Endodermal cell (in vitro differentiated cells): ENCODE data around the gene CLCNKA. TPM values are rescaled to one million over a fixed set of nuclear protein-coding genes. Genes with fewer than 3 reads are reported as not detected.

Source experiments
- DNase-seq: peaks from one replicate; pipeline ENCODE4 v3.0.0-alpha.2; 2017
- H3K27ac ChIP-seq: 2 replicates; pipeline ENCODE4 v1.5.1; 2013; ENCODE audit warnings: mild to moderate bottlenecking, low read depth, low read length, moderate library complexity
- H3K27me3 ChIP-seq: 2 replicates; pipeline ENCODE4 v1.6.1; 2013; ENCODE audit warnings: mild to moderate bottlenecking, low read length, moderate library complexity; ENCODE audit not compliant: insufficient read depth, control insufficient read depth, poor library complexity, severe bottlenecking
- H3K36me3 ChIP-seq: 2 replicates; pipeline ENCODE4 v1.7.0; 2013; ENCODE audit warnings: mild to moderate bottlenecking, low read length, moderate library complexity; ENCODE audit not compliant: control insufficient read depth, insufficient read depth
- H3K4me1 ChIP-seq: one replicate; pipeline ENCODE4 v1.7.0; 2013; ENCODE audit warnings: low read length; ENCODE audit not compliant: control insufficient read depth, insufficient read depth
- H3K4me3 ChIP-seq: 2 replicates; pipeline ENCODE4 v1.5.1; 2013; ENCODE audit warnings: mild to moderate bottlenecking, low read length, moderate library complexity
- H3K9ac ChIP-seq: 2 replicates; pipeline ENCODE4 v1.6.1; 2013; ENCODE audit warnings: mild to moderate bottlenecking, low read length, moderate library complexity; ENCODE audit not compliant: poor library complexity, severe bottlenecking; ENCODE audit errors: extremely low read depth
- H3K9me3 ChIP-seq: 2 replicates; pipeline ENCODE4 v1.6.1; 2013; ENCODE audit warnings: mild to moderate bottlenecking, low read length, moderate library complexity; ENCODE audit not compliant: control insufficient read depth
- H3K27ac Mint-ChIP-seq: 2 replicates; pipeline ENCODE4 v1.8.0; 2020; ENCODE audit warnings: mixed read lengths
- H3K27me3 Mint-ChIP-seq: 2 replicates; pipeline ENCODE4 v1.8.0; 2021; ENCODE audit warnings: mild to moderate bottlenecking, mixed read lengths; ENCODE audit not compliant: insufficient read depth
- H3K36me3 Mint-ChIP-seq: 2 replicates; pipeline ENCODE4 v1.8.0; 2020; ENCODE audit warnings: low read depth, mixed read lengths
- H3K4me1 Mint-ChIP-seq: 2 replicates; pipeline ENCODE4 v1.8.0; 2020; ENCODE audit warnings: mixed read lengths
- H3K4me3 Mint-ChIP-seq: 2 replicates; pipeline ENCODE4 v1.8.0; 2020; ENCODE audit warnings: mild to moderate bottlenecking, moderate library complexity, mixed read lengths
- H3K9me3 Mint-ChIP-seq: 2 replicates; pipeline ENCODE4 v1.8.0; 2020; ENCODE audit warnings: mild to moderate bottlenecking, mixed read lengths
- WGBS, 2 experiments: methylation state at CpG; one replicate each; pipeline versions ENCODE4 v1.1.5 to v1.1.7; 2013; ENCODE audit warnings: missing lambda C conversion rate in 2 of 2, mixed read lengths in 1 of 2; ENCODE audit not compliant: insufficient coverage in 1 of 2, insufficient read length in 1 of 2; 5-methylcytosine and 5-hydroxymethylcytosine counted together
- total RNA-seq, 2 donors: library from RNA; stranded (reverse); fragmentation: NEBNext Ultra II Directional in 1 of 2; extraction: Animal tissue kit (Norgen Biotek cat#: 25700) in 1 of 2; gene quantifications; 2 replicates in 1 of 2; 3 replicates in 1 of 2; pipeline ENCODE4 v1.2.1, GENCODE V29; 2021
- TF ChIP-seq, protein P1 (sequence below): fragments of 200-600 bp; sonication (generic); conservative IDR thresholded peaks from 2 replicates; pipeline ENCODE4 v1.5.0; 2021; ENCODE audit warnings: antibody characterized with exemption, mild to moderate bottlenecking

Gene CLCNKA
- total RNA-seq, 2 donors from 2014 or later = 3.2 to 3.5 TPM

DNA sequence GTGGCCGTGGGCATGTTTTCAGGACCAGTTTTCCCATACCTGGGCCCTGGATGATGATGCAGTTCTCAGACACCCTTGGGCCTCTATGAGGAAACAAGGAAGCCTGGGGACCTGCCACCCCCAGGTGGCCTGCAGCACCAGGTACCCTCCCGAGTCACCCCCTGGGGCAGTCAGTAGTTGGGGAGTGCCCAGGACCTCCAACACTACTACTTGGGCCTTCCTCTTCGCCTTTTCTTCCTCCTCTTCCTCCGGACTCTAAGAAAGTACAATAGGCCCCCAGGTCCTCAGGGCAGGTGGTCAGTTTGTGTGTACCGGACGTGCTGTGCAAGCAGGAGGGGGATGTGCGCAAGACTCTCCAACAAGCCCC lies 29.7 kb upstream of the CLCNKA start:
- WGBS, 2 experiments = 92% methylated on average over 6 to 7 of the region's 7 CpGs
- Mint-ChIP-seq H3K9me3 (no peaks in the 10 kb centered on the region), H3K4me3 (no peak overlapping the region), H3K27me3 (peaks cover 2% of the 10 kb centered on the region), H3K27ac (no peak overlapping the region), H3K36me3 (no peaks in the 10 kb centered on the region), H3K4me1 (no peaks in the 10 kb centered on the region)
- H3K36me3 ChIP-seq = no peaks in the 10 kb centered on the region
- H3K9ac ChIP-seq = no peak overlapping the region
- H3K27ac ChIP-seq = no peak overlapping the region
- H3K27me3 ChIP-seq = no peaks in the 10 kb centered on the region
- H3K9me3 ChIP-seq = no peaks in the 10 kb centered on the region
- no peaks in the 10 kb centered on the region for H3K4me1 ChIP-seq
- TF ChIP-seq, protein P1, sequence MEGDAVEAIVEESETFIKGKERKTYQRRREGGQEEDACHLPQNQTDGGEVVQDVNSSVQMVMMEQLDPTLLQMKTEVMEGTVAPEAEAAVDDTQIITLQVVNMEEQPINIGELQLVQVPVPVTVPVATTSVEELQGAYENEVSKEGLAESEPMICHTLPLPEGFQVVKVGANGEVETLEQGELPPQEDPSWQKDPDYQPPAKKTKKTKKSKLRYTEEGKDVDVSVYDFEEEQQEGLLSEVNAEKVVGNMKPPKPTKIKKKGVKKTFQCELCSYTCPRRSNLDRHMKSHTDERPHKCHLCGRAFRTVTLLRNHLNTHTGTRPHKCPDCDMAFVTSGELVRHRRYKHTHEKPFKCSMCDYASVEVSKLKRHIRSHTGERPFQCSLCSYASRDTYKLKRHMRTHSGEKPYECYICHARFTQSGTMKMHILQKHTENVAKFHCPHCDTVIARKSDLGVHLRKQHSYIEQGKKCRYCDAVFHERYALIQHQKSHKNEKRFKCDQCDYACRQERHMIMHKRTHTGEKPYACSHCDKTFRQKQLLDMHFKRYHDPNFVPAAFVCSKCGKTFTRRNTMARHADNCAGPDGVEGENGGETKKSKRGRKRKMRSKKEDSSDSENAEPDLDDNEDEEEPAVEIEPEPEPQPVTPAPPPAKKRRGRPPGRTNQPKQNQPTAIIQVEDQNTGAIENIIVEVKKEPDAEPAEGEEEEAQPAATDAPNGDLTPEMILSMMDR = no peak
- DNase-seq = peak; percentile 36
- H3K4me3 ChIP-seq = no peak overlapping the region

DNA sequence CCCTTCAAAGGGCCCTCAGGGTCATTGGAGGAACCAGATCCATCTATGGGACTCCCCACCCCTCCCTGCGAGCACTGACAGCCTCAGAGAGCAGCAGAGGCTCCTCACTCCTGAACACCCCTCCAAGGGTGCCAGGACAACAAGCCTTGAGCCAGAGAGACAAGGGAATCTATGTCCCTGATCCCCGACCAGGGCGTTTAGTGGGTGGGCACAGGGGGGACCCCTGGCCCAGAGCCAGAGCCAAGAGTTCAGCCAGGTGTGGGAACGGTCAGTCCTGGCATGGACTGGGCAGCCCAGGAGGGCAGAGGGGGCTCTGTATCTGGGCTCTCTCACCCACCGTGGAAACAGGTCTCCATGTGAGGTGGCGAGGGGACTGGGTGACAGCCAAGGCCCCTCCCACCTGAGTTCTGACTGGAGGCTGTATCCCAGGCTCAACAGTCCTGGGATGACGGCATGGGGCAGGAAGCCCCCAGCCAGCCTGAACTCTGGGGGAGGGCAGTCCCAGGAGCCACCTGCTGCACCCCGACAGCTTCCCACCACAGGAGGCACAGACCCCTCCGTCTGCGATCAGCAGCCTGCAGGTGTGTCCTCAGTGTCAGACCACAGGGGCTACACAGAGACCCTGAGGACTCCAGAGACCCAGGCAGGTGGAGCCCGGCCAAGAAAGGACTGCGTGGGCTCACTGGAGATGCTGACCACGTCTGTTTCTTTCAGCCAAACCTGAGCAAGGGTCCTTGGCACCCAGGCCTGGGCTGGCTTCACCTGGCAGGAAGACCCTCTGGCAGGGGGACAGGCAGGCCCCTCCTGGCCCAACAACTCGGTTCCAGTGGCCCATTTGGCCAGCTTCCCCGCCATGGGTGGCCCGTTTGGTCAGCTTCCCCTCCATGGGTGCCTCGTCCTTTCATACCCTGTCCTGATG lies 29.0 kb upstream of the CLCNKA start:
- DNase-seq = peak; percentile 31
- Histone ChIP-seq H3K27ac (no peak overlapping the region), H3K4me1 (no peaks in the 10 kb centered on the region), H3K9me3 (no peaks in the 10 kb centered on the region), H3K36me3 (no peaks in the 10 kb centered on the region), H3K27me3 (no peaks in the 10 kb centered on the region), H3K9ac (no peak overlapping the region), H3K4me3 (no peak overlapping the region)
- no peak overlapping the region for H3K27ac Mint-ChIP-seq
- no peaks in the 10 kb centered on the region for H3K4me1 Mint-ChIP-seq
- 91 to 95% methylated on average over 10 to 17 of the region's 17 CpGs for WGBS, 2 experiments
- H3K36me3 Mint-ChIP-seq = no peaks in the 10 kb centered on the region
- no peak overlapping the region for H3K4me3 Mint-ChIP-seq
- TF ChIP-seq, protein P1 = no peak
- no peaks in the 10 kb centered on the region for H3K9me3 Mint-ChIP-seq
- H3K27me3 Mint-ChIP-seq = peaks cover 6% of the 10 kb centered on the region

- H3K4me1 ChIP-seq = no peaks in the 10 kb centered on the region
- no peaks in the 10 kb centered on the region for H3K9me3 Mint-ChIP-seq
- H3K9ac ChIP-seq = no peak overlapping the region
- no peak for DNase-seq
- no peak overlapping the region for H3K4me3 ChIP-seq
- WGBS, 2 experiments = 92 to 93% methylated on average over 10 to 15 of the region's 15 CpGs
- H3K27me3 Mint-ChIP-seq = peaks cover 7% of the 10 kb centered on the region
- H3K36me3 Mint-ChIP-seq = no peaks in the 10 kb centered on the region
- H3K4me3 Mint-ChIP-seq = no peak overlapping the region
- no peak overlapping the region for H3K27ac ChIP-seq
- TF ChIP-seq, protein P1 = no peak
- H3K27me3 ChIP-seq = no peaks in the 10 kb centered on the region
- H3K36me3 ChIP-seq = no peaks in the 10 kb centered on the region
- no peaks in the 10 kb centered on the region for H3K4me1 Mint-ChIP-seq
- H3K9me3 ChIP-seq = no peaks in the 10 kb centered on the region
- no peak overlapping the region for H3K27ac Mint-ChIP-seq
Observed at GRCh38 chr1:15993666-15994065, 28.2 kb upstream of the CLCNKA start.
